ENCODE data around the gene NUDT15.
"Not testable (repeated sequence)": the region's sequence is repeated elsewhere in the genome, so short reads cannot be mapped to it uniquely, and the experiment has no call there.

The NUDT15 gene

GRCh38 chr13:48037346-48038173 lies at the start of gene NUDT15:
Gene NUDT15, plus strand, starts transcription at chr13:48037726. Its CDS starts 21 bp downstream, at chr13:48037747.
- peak; percentile 88 for DNase-seq (ENCODE audit: low read depth)

- DNase-seq (ENCODE audit: low read depth), result no peak
Observed at GRCh38 chr13:47990427-47990826, 47.1 kb upstream of the NUDT15 start.

- DNase-seq (ENCODE audit: low read depth), result no peak
Observed at GRCh38 chr13:47990920-47991466, 46.5 kb upstream of the NUDT15 start.

GRCh38 chr13:47991859-47992258 lies 45.7 kb upstream of the NUDT15 start:
- no peak for DNase-seq (ENCODE audit: low read depth)

GRCh38 chr13:47997384-47997783 lies 40.1 kb upstream of the NUDT15 start:
- DNase-seq (ENCODE audit: low read depth), result no peak

- no peak for DNase-seq (ENCODE audit: low read depth)
Observed at GRCh38 chr13:47999973-48000372, 37.6 kb upstream of the NUDT15 start.

GRCh38 chr13:48000559-48001113 lies 36.9 kb upstream of the NUDT15 start:
- no peak for DNase-seq (ENCODE audit: low read depth)

- peak; percentile 81 for DNase-seq (ENCODE audit: low read depth)
Observed at GRCh38 chr13:48001114-48001881, 36.2 kb upstream of the NUDT15 start, which contains the start of gene SUCLA2. Gene SUCLA2, minus strand, starts transcription at chr13:48001273. Its CDS starts 4 bp downstream, at chr13:48001269.

GRCh38 chr13:48001999-48002398 lies 35.5 kb upstream of the NUDT15 start:
- not testable (repeated sequence) for DNase-seq (ENCODE audit: low read depth)

GRCh38 chr13:48004201-48004600 lies 33.3 kb upstream of the NUDT15 start:
- no peak for DNase-seq (ENCODE audit: low read depth)

GRCh38 chr13:48006396-48006795 lies 31.1 kb upstream of the NUDT15 start:
- DNase-seq (ENCODE audit: low read depth), result no peak

- DNase-seq (ENCODE audit: low read depth), result no peak
Observed at GRCh38 chr13:48009284-48009683, 28.2 kb upstream of the NUDT15 start.

GRCh38 chr13:48010698-48011097 lies 26.8 kb upstream of the NUDT15 start:
- DNase-seq (ENCODE audit: low read depth), result no peak

- DNase-seq (ENCODE audit: low read depth), result no peak
Observed at GRCh38 chr13:48012668-48013067, 24.9 kb upstream of the NUDT15 start.

GRCh38 chr13:48014359-48014758 lies 23.2 kb upstream of the NUDT15 start:
- DNase-seq (ENCODE audit: low read depth), result no peak

- DNase-seq (ENCODE audit: low read depth), result no peak
Observed at GRCh38 chr13:48018637-48019036, 18.9 kb upstream of the NUDT15 start.

- no peak for DNase-seq (ENCODE audit: low read depth)
Observed at GRCh38 chr13:48019796-48020195, 17.7 kb upstream of the NUDT15 start.

- no peak for DNase-seq (ENCODE audit: low read depth)
Observed at GRCh38 chr13:48028066-48028465, 9.5 kb upstream of the NUDT15 start.

- no peak for DNase-seq (ENCODE audit: low read depth)
Observed at GRCh38 chr13:48029859-48030258, 7.7 kb upstream of the NUDT15 start.

- DNase-seq (ENCODE audit: low read depth), result no peak
Observed at GRCh38 chr13:48038761-48039160, 1.2 kb downstream of the NUDT15 start.

- no peak for DNase-seq (ENCODE audit: low read depth)
Observed at GRCh38 chr13:48040049-48040448, 2.5 kb downstream of the NUDT15 start.

- no peak for DNase-seq (ENCODE audit: low read depth)
Observed at GRCh38 chr13:48040896-48041295, 3.4 kb downstream of the NUDT15 start.

Measured in stimulated activated CD8-positive, alpha-beta memory T cell treated with anti-CD3 and anti-CD28 coated beads, Interleukin-7, amount 100 ng/mL, for 24 hours (primary cell).